ENCODE data around the gene AHR.

The AHR gene

GRCh38 chr7:17354473-17354872 is 56.0 kb downstream of the AHR start:
- no peak for DNase-seq (ENCODE audit: low spot score)
- Histone ChIP-seq H3K4me3 (no peak overlapping the region), H3K27ac (no peak overlapping the region)
- TF ChIP-seq, protein P1, sequence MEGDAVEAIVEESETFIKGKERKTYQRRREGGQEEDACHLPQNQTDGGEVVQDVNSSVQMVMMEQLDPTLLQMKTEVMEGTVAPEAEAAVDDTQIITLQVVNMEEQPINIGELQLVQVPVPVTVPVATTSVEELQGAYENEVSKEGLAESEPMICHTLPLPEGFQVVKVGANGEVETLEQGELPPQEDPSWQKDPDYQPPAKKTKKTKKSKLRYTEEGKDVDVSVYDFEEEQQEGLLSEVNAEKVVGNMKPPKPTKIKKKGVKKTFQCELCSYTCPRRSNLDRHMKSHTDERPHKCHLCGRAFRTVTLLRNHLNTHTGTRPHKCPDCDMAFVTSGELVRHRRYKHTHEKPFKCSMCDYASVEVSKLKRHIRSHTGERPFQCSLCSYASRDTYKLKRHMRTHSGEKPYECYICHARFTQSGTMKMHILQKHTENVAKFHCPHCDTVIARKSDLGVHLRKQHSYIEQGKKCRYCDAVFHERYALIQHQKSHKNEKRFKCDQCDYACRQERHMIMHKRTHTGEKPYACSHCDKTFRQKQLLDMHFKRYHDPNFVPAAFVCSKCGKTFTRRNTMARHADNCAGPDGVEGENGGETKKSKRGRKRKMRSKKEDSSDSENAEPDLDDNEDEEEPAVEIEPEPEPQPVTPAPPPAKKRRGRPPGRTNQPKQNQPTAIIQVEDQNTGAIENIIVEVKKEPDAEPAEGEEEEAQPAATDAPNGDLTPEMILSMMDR (IDR thresholded peaks at IDR 0.05) = no peak

DNA sequence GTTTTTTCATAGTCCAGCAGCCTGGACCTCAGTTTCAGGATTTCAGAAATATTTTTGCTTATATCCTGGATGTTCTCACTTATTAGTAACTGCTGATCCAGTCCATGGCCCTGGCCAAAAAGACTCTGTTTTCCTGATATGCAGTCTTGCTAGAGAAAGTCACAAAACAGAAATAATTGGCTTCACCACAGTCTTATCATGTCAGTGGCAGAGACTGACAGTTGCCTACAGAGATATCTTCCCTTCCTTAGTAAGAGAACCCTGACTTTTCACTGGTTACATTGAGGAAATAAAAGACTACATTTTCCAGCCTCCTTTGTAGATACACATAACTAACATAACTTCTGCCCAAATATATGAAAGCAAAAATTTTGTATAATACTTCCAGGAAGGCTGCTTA is 56.6 kb downstream of the AHR start:
- TF ChIP-seq, protein P1 (IDR thresholded peaks at IDR 0.05) = no peak

DNA sequence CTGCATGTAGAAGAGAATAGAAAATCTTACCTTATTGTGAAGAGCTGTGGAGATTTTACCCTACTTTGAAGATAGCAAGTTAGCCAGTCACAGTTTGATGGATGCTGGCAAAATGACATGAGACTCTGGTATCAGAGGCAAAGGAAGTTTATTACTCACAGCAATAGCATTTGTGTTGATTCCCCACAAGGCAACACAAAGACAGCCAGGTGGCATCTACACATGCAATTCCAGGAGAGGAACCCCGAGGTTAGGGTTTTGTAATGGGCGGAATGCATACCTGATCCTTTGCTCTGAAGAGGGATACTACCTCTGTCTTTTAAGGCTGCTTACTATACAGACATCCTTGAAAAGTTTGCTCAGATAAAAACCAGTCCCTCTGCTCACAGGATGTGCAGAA is 59.5 kb downstream of the AHR start:
- TF ChIP-seq, protein P1 (IDR thresholded peaks at IDR 0.05) = no peak
- H3K4me3 ChIP-seq = no peak overlapping the region
- no peak overlapping the region for H3K27ac ChIP-seq
- no peak for DNase-seq (ENCODE audit: low spot score)

More for the DNA sequence above, 56.6 kb downstream of the AHR start:
- Histone ChIP-seq H3K27ac (no peak overlapping the region), H3K4me3 (no peak overlapping the region)
- DNase-seq (ENCODE audit: low spot score) = no peak

DNA sequence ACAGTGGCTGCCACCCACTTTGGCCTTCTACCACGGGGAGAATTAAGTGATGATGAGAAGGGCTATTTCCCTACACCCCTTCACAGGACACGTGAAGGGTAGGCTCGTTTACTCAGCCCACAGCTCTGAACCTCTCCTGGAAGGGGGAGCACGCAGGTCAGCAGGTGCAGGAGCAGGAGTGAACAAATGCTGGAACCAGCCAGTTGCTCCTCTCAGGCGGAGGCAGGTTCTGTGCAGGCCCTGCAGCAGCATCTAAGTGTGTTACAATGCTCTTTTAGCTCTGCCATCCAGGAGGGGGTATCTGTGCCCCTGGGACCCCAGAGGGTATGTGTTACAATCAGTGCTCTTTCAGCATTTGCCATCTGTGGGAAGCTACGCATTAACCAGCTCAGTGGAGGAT is 61.2 kb downstream of the AHR start:
- no peak for DNase-seq (ENCODE audit: low spot score)
- no peak overlapping the region for H3K4me3 ChIP-seq
- no peak overlapping the region for H3K27ac ChIP-seq
- TF ChIP-seq, protein P1 (IDR thresholded peaks at IDR 0.05) = no peak

- TF ChIP-seq, protein P1 (IDR thresholded peaks at IDR 0.05) = no peak
- H3K4me3 ChIP-seq = no peak overlapping the region
- H3K27ac ChIP-seq = no peak overlapping the region
- no peak for DNase-seq (ENCODE audit: low spot score)
Measured at GRCh38 chr7:17362439-17363105, 64.1 kb downstream of the AHR start.

GRCh38 chr7:17364671-17365070 is 66.2 kb downstream of the AHR start:
- TF ChIP-seq, protein P1 (IDR thresholded peaks at IDR 0.05) = no peak
- Histone ChIP-seq H3K27ac (no peak overlapping the region), H3K4me3 (no peak overlapping the region)
- DNase-seq (ENCODE audit: low spot score) = no peak

- DNase-seq (ENCODE audit: low spot score) = no peak
- H3K27ac ChIP-seq = no peak overlapping the region
- TF ChIP-seq, protein P1 (IDR thresholded peaks at IDR 0.05) = no peak
- H3K4me3 ChIP-seq = no peak overlapping the region
Measured at GRCh38 chr7:17365775-17366174, 67.3 kb downstream of the AHR start.

Measured in coronary artery (tissue), 2 donors.